ENCODE results near the gene UNC13B.
A peak's percentile ranks its signal among the peaks of the same experiment; 100 is the strongest.
"Not testable (repeated sequence)": the region's sequence is repeated elsewhere in the genome, so short reads cannot be mapped to it uniquely, and the experiment has no call there.

Gene UNC13B

DNA sequence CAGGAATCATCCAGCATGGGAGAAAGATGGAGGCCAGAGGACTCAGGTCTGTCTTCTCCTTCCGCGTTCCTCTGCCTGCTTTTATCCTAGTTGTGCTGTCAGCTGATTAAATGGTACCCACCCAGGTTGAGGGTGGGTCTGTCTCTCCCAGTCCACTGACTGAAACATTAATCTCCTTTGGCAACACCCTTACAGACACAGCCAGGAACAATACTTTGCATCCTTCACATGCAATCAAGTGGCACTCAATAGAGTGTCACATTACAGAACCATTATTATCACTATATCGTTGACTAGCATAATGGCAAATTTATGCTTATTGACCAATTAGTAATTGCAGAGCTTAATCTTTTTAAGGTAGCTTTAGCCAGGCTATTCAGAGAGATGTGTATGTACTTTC is 64.8 kb downstream of the UNC13B start:
- DNase-seq (ENCODE audit: low read depth) = no peak

DNA sequence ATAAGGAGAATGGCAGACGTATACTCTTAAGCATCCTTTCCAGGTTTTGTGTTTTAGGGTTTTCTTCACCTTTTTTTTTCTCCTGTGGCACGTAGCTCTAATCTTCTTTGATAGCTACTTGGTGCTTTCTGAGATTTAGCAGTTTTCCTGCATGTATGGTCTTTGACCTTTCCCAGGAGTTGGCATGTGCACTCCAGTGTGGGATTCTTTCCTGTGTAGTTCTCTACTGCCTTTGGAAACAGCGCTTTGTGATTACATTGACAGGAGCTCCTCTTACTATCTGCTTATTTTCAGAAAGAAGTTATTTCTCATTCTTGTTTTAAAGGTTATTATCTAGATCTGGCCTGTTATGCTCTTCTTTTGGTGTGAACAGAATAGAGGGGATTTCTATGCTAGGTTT is 65.5 kb downstream of the UNC13B start:
- DNase-seq (ENCODE audit: low read depth) = no peak

DNA sequence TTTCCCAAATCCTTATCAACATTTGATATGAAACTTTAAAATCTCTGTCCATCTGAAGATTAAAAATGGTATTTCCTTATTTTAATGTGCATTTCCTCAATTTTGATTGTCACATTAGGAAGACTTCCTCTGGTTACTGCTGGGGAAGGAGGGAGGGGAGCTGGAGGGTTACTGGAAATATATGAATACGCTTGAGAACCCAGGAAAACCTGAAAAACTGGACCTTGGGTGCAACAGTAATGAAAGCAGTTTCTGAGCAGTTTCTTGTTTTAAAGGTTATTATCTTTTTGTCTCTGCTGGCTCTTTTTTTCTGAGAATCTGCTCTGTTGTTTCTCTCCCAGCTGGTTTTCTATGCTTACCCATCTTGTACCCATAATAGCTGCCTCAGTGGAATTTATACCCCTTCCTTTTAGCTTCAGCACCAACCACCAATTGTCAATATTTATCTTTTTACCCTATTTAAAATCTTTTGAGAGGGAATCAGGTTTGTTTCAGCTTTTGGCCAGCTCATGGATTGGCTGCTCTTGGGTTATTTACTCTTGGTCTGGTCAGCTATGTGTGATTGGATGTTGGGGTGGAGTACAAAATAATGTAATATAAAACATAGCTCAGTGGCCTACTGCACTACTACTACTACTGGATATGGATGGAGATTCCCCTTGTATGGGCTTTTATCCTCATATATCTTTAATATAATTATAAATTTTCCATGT is 67.4 kb downstream of the UNC13B start:
- no peak for DNase-seq (ENCODE audit: low read depth)

DNA sequence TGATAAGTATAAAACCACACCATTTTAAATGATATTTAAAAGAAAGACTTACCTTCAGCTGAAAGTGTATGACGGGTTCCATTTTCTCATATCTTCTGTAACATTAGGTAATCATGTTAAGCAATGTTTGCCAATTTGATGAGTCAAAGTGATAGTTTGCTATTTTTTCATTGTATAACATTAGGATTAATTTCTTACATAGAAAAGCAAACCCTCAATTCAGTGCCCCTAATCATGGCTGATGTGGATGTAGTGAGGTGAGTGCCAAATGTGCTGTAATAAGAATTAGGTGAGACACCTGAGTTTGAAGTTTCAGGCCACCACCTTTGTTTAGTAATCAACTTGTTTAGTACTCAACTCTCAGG is 68.0 kb downstream of the UNC13B start:
- DNase-seq (ENCODE audit: low read depth) = no peak

DNA sequence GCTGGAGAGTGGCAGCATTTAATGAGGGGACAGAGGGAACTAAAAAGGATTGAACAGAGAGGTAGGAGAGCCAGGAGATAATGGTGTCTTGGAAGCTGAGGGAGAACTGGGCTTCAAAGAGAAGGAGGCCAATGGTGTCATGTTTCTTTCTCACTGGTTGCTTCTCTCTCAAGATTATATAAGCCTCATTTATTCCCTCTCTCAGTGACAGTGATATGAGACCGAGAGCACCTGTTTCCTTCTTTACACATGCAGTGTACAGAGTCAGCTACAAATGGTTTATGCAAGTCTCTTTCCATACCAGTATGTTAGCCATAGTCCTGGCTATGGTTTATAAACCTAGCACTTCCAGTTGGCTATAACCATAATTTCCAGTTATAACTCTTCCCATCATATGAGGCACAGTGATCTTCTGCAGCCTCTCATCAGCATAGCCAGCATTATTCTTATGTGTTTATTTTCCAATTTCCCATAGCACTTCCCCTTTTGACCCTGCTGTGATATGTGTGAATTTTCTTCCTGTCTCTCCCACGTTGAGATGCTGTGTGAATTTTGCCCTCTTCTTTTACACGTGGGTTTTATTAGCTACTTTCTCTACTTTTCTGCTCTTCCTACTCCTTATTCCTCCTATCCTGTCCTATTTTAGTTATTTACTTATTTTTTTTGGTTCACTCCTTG is 71.2 kb downstream of the UNC13B start:
- DNase-seq (ENCODE audit: low read depth) = no peak

DNA sequence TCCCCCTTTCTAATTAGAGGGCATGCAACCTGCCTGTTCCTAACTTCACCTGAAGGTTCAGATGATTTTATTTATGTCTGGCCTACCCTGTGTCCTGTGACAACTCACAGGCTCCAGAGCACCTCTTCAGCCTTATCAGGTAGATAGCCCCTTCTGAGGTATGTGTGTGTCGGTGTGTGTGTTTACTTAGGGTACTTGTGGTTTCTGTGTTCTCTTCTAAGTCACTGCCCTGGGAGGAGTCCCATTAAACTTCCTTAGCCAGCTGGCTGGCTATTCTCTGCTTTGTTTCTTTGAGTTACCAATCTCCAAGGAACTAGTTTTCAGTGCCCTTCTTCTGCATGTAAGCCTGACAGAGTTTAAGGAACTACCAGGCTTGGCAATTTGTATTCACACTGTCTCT is 74.9 kb downstream of the UNC13B start:
- no peak for DNase-seq (ENCODE audit: low read depth)

DNA sequence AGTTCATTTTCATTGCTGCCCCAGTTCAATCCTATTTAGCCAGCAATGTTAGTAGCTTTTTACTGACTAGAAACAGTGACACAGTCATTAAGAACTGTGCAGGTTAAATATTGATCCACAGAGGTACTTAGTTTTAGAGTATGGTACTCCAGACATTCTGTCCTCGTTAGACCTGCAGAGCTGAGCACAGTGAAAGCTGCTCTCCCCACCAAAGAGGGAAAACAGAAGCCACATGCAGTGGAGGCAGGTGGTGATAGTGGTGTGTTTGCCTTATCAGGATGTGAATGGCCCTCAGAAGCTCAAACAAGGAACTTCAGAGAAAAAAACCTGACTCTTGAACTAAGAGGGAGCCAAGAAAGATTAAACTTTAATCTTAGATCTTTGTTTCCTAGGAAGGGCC is 75.5 kb downstream of the UNC13B start:
- DNase-seq (ENCODE audit: low read depth) = no peak

DNA sequence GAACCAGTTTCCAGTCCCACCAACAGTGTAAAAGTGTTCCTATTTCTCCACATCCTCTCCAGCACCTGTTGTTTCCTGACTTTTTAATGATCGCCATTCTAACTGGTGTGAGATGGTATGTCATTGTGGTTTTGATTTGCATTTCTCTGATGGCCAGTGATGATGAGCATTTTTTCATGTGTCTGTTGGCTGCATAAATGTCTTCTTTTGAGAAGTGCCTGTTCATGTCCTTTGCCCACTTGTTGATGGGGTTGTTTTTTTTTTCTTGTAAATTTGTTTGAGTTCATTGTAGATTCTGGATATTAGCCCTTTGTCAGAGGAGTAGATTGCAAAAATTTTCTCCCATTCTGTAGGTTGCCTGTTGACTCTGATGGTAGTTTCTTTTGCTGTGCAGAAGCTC is 84.1 kb downstream of the UNC13B start:
- DNase-seq (ENCODE audit: low read depth) = not testable (repeated sequence)

DNA sequence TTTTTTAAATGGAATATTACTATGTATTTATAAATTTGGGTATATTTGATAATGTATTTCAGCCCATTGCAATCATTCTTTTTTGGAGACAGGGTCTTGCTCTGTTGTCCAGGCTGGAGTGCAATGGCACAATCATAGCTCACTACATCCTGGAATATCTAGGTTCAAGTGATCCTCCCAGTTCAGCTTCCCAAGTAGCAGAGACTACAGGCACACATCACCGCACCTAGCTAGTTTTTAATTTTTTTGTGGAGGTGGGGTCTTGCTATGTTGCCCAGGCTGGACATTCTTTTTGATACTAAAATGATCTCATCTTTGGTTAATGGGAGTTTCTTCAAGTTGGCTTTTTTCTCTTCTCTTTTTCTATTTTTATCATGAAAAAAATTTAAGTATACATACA is 91.3 kb downstream of the UNC13B start:
- no peak for DNase-seq (ENCODE audit: low read depth)

DNA sequence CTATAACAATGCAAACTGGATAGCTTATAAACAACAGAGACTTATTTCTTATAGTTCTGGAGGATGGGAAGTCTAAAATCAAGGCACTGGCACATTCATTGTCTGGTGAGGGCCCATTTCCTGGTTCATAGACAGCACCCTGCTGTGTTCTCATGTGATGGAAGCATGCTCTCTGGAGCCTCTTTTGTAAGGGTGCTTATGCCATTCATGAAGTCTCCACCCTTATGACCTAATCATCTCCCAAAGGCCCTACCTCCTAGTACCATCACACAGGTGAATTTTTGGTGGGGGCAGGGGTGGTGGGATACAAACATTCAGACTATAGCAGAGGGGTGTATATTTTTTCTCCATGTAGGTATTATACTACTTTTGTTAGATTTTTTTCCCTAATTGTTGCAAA is 92.4 kb downstream of the UNC13B start:
- DNase-seq (ENCODE audit: low read depth) = no peak

DNA sequence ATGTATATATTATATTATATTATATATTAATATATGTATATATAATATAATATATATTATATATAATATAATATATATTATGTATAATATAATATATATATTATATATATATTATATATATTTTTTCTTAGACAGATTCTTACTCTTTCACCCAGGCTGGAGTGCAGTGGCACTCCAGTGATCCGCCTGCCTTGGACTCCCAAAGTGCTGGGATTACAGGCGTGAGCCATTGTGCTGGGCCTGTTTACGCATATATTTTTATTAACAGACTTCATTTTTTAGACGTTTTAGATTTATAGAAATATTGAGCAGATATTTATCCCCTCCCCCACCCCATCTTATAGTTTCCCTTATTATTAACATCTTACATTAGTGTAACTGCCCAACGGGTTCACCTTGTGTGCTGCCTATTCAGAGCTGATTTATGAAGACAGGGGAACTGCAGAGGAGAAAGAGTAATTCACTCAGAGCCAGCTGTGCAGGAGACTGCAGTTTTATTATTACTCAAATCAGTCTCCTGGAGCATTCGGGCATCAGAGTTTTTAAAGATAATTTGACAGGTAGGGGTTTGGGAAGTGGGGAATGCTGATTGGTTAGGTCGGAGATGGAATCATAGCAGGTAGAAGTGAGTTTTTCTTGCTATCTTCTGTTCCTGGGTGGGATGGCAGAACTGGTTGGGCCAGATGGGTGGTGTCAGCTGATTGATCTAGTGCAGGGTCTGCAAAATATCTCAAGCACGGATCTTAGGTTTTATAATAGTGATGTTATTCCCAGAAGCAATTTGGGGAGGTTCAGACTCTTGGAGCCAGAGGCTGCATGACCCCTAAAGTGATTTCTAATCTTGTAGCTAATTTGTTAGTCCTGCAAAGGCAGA is 93.4 kb downstream of the UNC13B start:
- DNase-seq (ENCODE audit: low read depth) = no peak

DNA sequence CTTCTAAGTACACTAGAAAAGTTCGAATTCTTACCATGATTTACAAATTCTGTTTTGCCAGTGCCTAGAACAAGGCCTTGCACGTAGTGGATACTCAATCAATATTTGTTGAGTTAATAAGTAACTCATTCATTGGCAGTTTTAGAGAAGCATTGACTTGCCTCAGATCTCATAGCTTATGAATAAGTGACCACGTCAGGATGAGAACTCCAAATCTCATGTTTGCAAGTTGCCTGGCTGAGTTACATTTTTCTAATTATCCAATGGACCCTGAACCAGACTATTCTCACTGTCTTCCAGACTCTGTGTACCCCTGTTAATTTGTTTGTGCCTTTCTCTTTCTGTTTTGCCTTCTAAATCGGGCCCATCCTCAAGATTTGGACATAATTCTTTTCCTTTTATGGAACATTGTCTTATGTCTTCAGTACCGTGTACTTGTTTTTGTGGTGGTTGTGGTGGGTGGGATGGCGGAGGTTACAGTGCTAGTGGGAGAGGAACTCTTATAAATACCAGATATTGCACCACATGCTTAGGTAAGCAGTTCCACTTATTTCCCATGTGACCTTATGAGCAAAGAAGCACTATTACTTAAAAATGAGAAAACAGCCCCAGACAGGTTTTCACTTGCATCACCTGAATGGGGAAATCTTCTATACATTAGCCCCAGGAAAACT is 96.3 kb downstream of the UNC13B start:
- DNase-seq (ENCODE audit: low read depth) = no peak

DNA sequence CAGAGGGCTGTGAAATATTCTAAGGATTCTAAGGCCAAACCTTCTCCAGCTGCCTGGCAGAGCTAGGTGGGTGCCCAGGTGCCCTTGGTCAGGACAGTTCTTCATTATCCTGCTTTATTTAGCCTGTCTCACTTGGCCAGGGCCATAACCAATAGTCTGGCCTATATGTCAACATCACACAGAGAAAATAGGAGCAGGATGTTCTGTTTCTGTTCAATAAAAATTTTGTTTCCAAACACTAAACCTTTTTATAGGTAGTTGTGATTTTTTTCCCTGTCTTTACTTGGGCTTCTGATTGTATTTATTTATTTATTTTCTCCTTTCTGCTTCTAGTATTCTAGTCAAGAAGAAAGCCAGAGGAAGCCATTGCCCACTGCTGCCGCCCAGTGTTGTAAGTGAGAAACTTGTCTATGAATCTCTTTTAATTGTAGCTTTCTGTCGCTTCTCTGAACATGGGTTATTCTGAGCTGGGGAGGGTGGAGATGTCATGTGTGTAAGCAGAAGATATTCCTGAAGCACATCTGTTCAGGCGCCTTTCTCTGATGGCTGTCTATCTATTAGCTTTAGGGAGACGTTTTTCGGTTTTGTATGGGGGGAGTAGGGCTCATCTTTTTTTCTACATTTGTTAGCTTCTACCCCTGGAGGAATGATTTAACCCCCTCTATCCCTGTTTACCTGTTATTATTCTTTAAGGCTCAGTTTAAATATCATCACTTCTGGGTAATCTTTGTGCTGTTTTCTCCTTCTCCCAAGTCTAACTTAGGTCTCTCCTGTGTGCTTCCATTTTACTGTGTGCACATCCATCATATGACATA is 97.1 kb downstream of the UNC13B start:
- DNase-seq (ENCODE audit: low read depth) = peak; percentile 73

DNA sequence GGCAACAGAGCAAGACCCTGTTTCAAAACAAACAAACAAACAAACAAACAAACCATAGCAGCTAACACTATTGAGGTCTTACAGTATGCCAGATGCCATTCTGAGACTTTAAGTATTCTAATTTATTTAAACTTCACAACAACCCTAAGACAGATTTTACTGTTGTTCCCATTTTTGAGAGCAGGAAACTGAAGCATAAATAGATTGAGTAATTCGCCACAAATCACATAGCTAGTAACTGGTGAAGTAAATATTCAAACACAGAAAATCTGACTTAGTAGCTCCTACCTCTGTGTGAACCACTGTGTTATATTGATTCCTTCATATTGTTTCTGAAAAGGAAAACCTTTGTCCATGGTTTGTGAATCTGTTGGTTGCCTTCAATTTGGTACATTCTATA is 98.4 kb downstream of the UNC13B start:
- DNase-seq (ENCODE audit: low read depth) = no peak

DNA sequence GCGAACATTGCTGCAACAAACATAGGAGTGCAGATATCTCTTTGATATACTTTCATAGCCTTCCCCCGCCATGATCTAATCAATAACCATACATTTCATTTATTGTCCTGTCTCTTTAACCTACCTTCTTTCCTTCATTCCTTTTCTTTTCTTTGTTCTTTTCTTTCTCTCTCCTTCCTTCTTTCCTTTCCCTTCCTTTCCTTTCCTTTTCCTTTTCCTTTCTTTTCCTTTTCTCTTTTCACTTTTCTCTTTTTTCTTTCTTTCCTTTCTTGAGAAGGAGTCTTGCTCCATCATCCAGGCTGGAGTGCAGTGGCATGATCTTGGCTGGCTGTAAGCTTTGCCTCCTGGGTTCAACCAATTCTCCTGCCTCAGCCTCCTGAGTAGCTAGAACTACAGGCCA is 100.3 kb downstream of the UNC13B start:
- no peak for DNase-seq (ENCODE audit: low read depth)

DNA sequence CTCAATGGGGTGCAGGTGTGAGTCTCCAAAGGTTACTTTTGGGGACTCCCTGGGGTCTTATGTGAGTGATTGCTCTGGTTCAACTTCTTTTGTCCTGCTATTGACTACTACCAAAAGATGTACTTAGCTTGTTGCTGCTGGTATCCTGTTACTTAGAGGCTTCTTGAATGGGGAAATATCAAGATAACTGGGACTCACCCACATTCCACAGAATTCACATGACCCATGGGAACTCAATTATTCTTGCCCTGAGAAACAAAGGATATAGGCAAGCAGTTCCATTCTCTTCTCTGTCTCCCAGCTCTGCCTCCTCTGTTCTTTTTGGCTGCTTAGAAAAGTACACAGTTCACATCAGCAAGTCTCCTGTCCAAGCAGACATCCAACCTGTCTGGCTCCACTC is 105.9 kb downstream of the UNC13B start:
- DNase-seq (ENCODE audit: low read depth) = no peak

DNA sequence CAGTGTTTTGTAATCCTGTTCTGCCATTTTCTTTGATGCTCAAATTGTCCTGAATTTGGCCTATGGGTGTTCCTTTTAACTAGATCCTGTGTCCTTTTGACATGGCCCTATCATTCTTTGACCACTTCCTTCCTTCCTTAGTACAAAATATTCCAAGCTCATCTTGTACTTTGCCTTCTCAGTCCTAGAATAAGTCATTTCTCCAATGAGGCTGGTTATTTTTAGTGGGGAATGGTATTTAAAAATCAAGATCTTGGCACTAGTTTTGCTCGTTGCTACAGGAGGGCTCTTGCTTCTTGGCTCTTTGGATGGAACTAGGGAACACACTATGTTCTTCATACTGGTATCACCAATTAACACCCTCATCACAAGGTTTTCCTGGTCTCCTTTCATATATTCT is 108.1 kb downstream of the UNC13B start:
- no peak for DNase-seq (ENCODE audit: low read depth)

DNA sequence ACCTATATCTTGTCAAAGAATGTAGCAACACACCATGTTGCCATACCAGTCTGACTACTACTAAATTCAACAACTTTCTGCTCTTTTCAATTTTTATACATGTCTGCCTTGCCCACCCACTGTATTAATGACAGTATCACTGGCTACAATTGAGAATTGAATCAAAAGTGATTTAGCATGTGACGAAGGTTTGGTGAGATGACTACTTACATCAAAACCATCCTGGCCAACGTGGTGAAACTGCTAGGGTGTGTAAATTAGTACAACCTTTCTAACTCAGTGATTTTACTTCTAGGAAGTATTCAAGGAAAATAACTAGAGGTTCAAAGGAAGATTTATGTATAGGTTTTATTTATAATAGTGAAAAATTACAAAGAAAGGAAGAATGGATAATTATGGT is 109.8 kb downstream of the UNC13B start:
- no peak for DNase-seq (ENCODE audit: low read depth)

DNA sequence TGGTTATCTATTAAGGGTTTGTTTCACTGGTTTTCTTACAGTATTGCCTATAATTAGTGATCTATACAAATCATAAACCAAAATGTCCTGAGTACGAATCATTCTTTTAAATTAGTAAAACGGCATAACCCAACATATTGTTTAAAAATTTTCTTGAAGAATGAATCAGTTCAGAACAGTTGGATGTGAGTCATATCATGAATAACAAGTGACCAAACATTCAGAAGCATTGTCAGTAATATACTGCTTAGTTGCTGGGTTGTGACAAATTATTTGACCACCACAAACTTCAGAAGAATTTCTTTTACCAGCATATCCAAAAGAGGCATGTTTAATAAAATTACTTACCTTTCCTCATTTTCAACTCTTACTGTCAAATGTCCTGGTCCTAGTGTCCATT is 111.2 kb downstream of the UNC13B start:
- no peak for DNase-seq (ENCODE audit: low read depth)

DNA sequence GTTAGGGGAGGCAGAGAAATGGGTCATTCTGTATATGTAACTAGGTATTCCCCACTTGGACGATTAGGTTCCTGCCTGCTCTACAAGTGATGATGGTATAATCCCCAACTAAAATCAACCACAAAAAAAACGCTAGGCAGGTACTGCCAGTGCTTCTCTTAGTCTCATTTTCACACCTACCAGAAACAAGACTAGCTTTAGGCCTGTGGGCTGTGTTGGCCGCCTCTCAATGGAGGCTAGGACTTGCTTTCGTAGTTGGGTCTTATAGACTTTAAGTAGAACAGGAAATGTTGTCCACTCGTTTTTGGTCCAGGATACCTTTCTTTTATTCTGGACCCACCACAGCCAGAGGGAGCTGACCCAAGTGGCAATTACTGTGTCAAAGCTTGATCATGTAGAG is 111.8 kb downstream of the UNC13B start:
- no peak for DNase-seq (ENCODE audit: low read depth)

DNA sequence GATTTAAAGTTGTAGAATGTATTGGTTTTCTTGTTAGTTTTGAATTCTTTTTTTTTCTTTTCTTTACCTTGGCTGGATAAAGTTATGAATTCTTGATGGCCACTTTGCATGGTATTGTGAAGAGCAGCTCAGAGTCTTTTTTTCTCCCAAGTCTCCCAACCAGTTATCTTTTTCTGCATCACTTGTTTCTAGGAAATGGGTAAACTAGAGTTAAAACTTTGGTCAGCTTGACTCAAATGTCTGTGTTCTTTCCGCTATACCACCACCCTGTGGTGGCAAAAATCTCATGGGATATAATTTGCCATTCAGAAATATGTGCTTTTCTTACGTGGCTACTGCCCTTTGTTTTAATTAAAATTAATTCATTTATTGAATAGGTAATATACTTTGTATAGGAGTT is 113.2 kb downstream of the UNC13B start:
- DNase-seq (ENCODE audit: low read depth) = no peak

DNA sequence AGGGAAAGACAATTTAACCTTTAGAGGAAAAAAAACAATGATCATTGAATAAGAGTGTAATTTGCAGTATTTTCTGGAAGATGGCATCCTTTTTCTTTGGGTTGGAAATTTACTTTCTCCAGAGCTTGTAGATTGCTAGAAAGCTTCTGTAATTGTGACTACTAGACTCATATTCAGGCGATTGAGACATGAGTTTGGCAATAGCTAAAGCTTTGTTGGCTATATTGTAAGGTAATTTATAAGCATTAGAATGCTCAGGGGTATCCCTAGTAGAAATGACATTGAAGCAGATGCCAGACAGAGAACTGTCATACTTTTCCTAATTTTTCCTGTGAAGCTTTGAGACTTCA is 115.3 kb downstream of the UNC13B start:
- DNase-seq (ENCODE audit: low read depth) = no peak
